HuH-7 (cell line): Measurements from ENCODE around the gene OR10G7.

ENCODE experiments used
- DNase-seq: peaks from one replicate; pipeline ENCODE4 v3.0.0; 2011; ENCODE audit warnings: low spot score

Gene OR10G7

GRCh38 chr11:124041254-124041653 is at the start of gene OR10G7:
Gene OR10G7, minus strand, starts transcription at chr11:124041325. Its CDS starts 2,324 bp downstream, at chr11:124039001.
- DNase-seq, result no peak

- DNase-seq, result no peak
These were observed 45.1 kb upstream of the OR10G7 start for GRCh38 chr11:124085997-124086846.

- no peak for DNase-seq
These were observed 44.5 kb upstream of the OR10G7 start for GRCh38 chr11:124085583-124085982.

GRCh38 chr11:124082371-124082770 is 41.2 kb upstream of the OR10G7 start:
- no peak for DNase-seq

GRCh38 chr11:124081483-124081882 is 40.4 kb upstream of the OR10G7 start:
- no peak for DNase-seq

- DNase-seq, result no peak
These were observed 39.3 kb upstream of the OR10G7 start for GRCh38 chr11:124080327-124081001.

- no peak for DNase-seq
These were observed 38.7 kb upstream of the OR10G7 start for GRCh38 chr11:124079631-124080326.

- no peak for DNase-seq
These were observed 37.5 kb upstream of the OR10G7 start for GRCh38 chr11:124078591-124078990.

GRCh38 chr11:124077266-124077665 is 36.1 kb upstream of the OR10G7 start:
- no peak for DNase-seq

GRCh38 chr11:124075841-124076651 is 34.9 kb upstream of the OR10G7 start:
- DNase-seq, result no peak

GRCh38 chr11:124075492-124075840 is 34.3 kb upstream of the OR10G7 start:
- DNase-seq, result no peak

GRCh38 chr11:124074554-124074953 is 33.4 kb upstream of the OR10G7 start:
- DNase-seq, result no peak

- no peak for DNase-seq
These were observed 31.0 kb upstream of the OR10G7 start for GRCh38 chr11:124072147-124072546.

- no peak for DNase-seq
These were observed 30.5 kb upstream of the OR10G7 start for GRCh38 chr11:124071623-124071948.

GRCh38 chr11:124070915-124071622 is 29.9 kb upstream of the OR10G7 start:
- DNase-seq, result peak; percentile 52

GRCh38 chr11:124069429-124070401 is 28.6 kb upstream of the OR10G7 start:
- peak; percentile 28 for DNase-seq

GRCh38 chr11:124068601-124069110 is 27.5 kb upstream of the OR10G7 start:
- DNase-seq, result no peak

GRCh38 chr11:124052966-124053365 is 11.8 kb upstream of the OR10G7 start:
- DNase-seq, result no peak

- DNase-seq, result no peak
These were observed 9.6 kb upstream of the OR10G7 start for GRCh38 chr11:124050748-124051147.

GRCh38 chr11:124043420-124043819 is 2.3 kb upstream of the OR10G7 start:
- DNase-seq, result no peak
